HL-60 (cell line): ENCODE data around the gene MRPL39.

Experiments
- DNase-seq, 2 experiments: peaks; one replicate each; pipeline ENCODE4 v3.0.0-alpha.2; 2010 to 2020; ENCODE audit warnings: low read depth in 1 of 2, low spot score in 1 of 2
- H3K27ac ChIP-seq: fragments of 250-450 bp; sonication (Bioruptor Pico); replicated peaks from 2 replicates; pipeline ENCODE4 v1.5.1; 2020; ENCODE audit warnings: mild to moderate bottlenecking, moderate library complexity
- H3K27me3 ChIP-seq: fragments of 250-450 bp; sonication (Bioruptor Pico); 2 replicates; pipeline ENCODE4 v1.5.1; 2021; ENCODE audit warnings: mild to moderate bottlenecking, moderate library complexity; ENCODE audit not compliant: insufficient read depth, poor library complexity, severe bottlenecking
- H3K4me3 ChIP-seq: replicated peaks from 2 replicates; pipeline ENCODE4 v1.5.1; 2011; ENCODE audit warnings: mild to moderate bottlenecking, control low read depth, low read length; ENCODE audit not compliant: insufficient read depth
- GABPA ChIP-seq: IDR thresholded peaks from 2 replicates; pipeline ENCODE4 v1.6.1; 2012; ENCODE audit warnings: low read depth
- POLR2AphosphoS5 ChIP-seq: IDR thresholded peaks from 2 replicates; pipeline ENCODE4 v1.6.1; 2012; ENCODE audit warnings: low read depth
- SPI1 ChIP-seq: IDR thresholded peaks from 2 replicates; pipeline ENCODE4 v1.6.1; 2012; ENCODE audit warnings: low read depth, mild to moderate bottlenecking, borderline replicate concordance
- TF ChIP-seq, protein P1 (sequence below): IDR thresholded peaks from one replicate; pipeline ENCODE4 v1.5.1; 2011; ENCODE audit warnings: low read length, control low read depth, inconsistent platforms; ENCODE audit not compliant: insufficient read depth
- TF ChIP-seq, protein P2 (sequence below): IDR thresholded peaks from 2 replicates; pipeline ENCODE4 v1.6.1; 2012; ENCODE audit warnings: low read depth; ENCODE audit not compliant: insufficient replicate concordance

MRPL39 gene

DNA sequence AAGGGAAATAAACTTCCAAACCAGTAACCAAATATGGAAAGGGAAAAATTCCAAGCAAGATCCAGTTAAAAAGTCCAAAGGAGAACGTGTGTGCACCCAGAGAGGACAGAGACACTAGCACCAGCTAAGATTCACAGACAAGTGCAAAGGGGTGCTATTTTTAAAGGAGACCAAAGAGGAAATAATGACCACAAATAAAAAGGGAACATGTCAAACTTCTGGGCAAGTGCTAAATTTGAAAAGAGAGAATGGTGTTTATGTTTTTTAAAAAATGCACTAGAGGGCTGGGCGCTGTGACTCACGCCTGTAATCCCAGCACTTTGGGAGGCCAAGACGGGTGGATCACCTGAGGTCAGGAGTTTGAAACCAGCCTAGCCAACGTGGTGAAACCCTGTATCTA, 40.4 kb upstream of the MRPL39 start:
- Histone ChIP-seq H3K4me3 (no peak overlapping the region), H3K27ac (no peak overlapping the region), H3K27me3 (no peaks in the 10 kb centered on the region)
- TF ChIP-seq, protein P1, sequence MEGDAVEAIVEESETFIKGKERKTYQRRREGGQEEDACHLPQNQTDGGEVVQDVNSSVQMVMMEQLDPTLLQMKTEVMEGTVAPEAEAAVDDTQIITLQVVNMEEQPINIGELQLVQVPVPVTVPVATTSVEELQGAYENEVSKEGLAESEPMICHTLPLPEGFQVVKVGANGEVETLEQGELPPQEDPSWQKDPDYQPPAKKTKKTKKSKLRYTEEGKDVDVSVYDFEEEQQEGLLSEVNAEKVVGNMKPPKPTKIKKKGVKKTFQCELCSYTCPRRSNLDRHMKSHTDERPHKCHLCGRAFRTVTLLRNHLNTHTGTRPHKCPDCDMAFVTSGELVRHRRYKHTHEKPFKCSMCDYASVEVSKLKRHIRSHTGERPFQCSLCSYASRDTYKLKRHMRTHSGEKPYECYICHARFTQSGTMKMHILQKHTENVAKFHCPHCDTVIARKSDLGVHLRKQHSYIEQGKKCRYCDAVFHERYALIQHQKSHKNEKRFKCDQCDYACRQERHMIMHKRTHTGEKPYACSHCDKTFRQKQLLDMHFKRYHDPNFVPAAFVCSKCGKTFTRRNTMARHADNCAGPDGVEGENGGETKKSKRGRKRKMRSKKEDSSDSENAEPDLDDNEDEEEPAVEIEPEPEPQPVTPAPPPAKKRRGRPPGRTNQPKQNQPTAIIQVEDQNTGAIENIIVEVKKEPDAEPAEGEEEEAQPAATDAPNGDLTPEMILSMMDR: no peak
- no peak for TF ChIP-seq POLR2AphosphoS5
- TF ChIP-seq, protein P2, sequence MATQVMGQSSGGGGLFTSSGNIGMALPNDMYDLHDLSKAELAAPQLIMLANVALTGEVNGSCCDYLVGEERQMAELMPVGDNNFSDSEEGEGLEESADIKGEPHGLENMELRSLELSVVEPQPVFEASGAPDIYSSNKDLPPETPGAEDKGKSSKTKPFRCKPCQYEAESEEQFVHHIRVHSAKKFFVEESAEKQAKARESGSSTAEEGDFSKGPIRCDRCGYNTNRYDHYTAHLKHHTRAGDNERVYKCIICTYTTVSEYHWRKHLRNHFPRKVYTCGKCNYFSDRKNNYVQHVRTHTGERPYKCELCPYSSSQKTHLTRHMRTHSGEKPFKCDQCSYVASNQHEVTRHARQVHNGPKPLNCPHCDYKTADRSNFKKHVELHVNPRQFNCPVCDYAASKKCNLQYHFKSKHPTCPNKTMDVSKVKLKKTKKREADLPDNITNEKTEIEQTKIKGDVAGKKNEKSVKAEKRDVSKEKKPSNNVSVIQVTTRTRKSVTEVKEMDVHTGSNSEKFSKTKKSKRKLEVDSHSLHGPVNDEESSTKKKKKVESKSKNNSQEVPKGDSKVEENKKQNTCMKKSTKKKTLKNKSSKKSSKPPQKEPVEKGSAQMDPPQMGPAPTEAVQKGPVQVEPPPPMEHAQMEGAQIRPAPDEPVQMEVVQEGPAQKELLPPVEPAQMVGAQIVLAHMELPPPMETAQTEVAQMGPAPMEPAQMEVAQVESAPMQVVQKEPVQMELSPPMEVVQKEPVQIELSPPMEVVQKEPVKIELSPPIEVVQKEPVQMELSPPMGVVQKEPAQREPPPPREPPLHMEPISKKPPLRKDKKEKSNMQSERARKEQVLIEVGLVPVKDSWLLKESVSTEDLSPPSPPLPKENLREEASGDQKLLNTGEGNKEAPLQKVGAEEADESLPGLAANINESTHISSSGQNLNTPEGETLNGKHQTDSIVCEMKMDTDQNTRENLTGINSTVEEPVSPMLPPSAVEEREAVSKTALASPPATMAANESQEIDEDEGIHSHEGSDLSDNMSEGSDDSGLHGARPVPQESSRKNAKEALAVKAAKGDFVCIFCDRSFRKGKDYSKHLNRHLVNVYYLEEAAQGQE: no peak
- no peak for TF ChIP-seq GABPA
- TF ChIP-seq SPI1: no peak
- peak in 1 of 2 experiments; percentile 15 for DNase-seq

DNA sequence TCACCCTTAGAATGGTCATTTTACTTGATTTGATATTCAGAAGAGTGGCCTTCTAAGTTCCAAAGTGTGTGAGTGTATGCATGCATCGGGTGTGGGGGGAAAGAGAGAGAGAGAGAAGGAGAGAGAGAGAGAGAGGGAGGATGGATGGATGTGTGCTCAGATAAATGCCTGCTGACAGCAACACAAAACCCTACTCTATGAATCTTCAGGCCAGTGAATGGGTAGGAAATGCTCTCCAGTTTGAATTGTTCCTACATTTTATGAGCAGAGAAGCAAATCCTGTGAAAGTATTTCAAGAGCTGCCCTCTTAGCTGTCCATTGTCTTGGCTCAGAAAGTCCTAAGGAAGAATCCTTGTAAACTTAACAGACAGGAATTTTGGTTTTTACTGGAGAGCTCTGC, 39.2 kb upstream of the MRPL39 start:
- TF ChIP-seq GABPA: no peak
- TF ChIP-seq POLR2AphosphoS5: no peak
- TF ChIP-seq, protein P2: no peak
- TF ChIP-seq SPI1: no peak
- TF ChIP-seq, protein P1: no peak
- no peak for DNase-seq
- no peak overlapping the region for H3K4me3 ChIP-seq
- H3K27ac ChIP-seq: no peak overlapping the region
- H3K27me3 ChIP-seq: no peaks in the 10 kb centered on the region

DNA sequence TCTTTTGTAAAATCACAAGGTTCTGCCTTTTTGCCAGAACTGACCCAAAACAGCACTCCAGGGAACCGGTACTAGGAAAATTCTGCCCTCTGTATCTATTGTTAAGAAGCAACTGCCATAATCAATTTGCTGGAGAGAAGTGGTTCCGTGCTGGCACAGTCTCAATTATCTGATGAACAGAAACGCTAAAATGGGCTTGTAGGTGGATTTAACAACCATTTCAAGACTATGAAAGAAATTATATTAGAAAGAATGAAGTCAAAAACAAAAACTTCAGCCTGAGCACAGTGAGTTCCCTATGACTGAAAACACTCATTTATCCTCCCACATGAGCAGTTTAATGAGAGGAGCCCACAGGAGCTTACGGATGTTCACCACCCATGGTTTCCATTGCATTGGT, 36.2 kb upstream of the MRPL39 start:
- TF ChIP-seq, protein P2: no peak
- TF ChIP-seq POLR2AphosphoS5: no peak
- TF ChIP-seq, protein P1: no peak
- no peak for TF ChIP-seq SPI1
- no peak for TF ChIP-seq GABPA

More for the DNA sequence above, 36.2 kb upstream of the MRPL39 start:
- no peak overlapping the region for H3K27ac ChIP-seq
- peaks cover 18% of the 10 kb centered on the region for H3K27me3 ChIP-seq
- H3K4me3 ChIP-seq: no peak overlapping the region
- no peak for DNase-seq
